HEK293 (cell line): ENCODE data around the gene C2CD3.

Experiments
- CTCF ChIA-PET: fragments of 350-600 bp; formaldehyde crosslinking; extraction: SDS; loops from one replicate; lab custom pipeline; 2021; ENCODE audit warnings: antibody characterized with exemption; lab: Yijun Ruan, JAX
- POLR2A ChIA-PET: fragments of 300-600 bp; formaldehyde crosslinking; extraction: SDS; loops from one replicate; lab custom pipeline; 2020; ENCODE audit warnings: antibody characterized with exemption, inconsistent platforms; lab: Yijun Ruan, JAX
- H3K27ac ChIP-seq: fragments of 200-500 bp; sonication (Bioruptor generic); 2 replicates; pipeline ENCODE4 v1.5.1; 2014; ENCODE audit warnings: low read depth, low read length, control low read depth, inconsistent platforms; ENCODE audit errors: extremely low read depth
- H3K36me3 ChIP-seq, 2 experiments: fragments of 200-500 bp in 1 of 2; sonication (Bioruptor generic) in 1 of 2; 1 replicate in 1 of 2; 2 replicates in 1 of 2; pipeline ENCODE4 v1.5.1; 2014 to 2017; ENCODE audit warnings: inconsistent platforms in 2 of 2, low read length in 2 of 2; ENCODE audit not compliant: control insufficient read depth in 2 of 2, insufficient read depth in 1 of 2
- H3K4me1 ChIP-seq: fragments of 200-500 bp; sonication (Bioruptor generic); 2 replicates; pipeline ENCODE4 v1.5.1; 2014; ENCODE audit warnings: mild to moderate bottlenecking, low read length, inconsistent platforms; ENCODE audit not compliant: control insufficient read depth, insufficient read depth
- H3K4me3 ChIP-seq: 2 replicates; pipeline ENCODE4 v1.5.1; 2011; ENCODE audit warnings: low read depth, mild to moderate bottlenecking, control low read depth, low read length, moderate library complexity
- H3K9me3 ChIP-seq: fragments of 200-500 bp; sonication (Bioruptor generic); 2 replicates; pipeline ENCODE4 v1.5.1; 2014; ENCODE audit warnings: low read depth, low read length, inconsistent platforms; ENCODE audit not compliant: control insufficient read depth, insufficient read depth
- FEZF1 ChIP-seq: fragments of 450-650 bp; formaldehyde crosslinking; IDR thresholded peaks from 2 replicates; pipeline ENCODE4 v1.5.1; 2016; ENCODE audit warnings: missing biosample characterization, missing genetic modification characterization
- KLF7 ChIP-seq: fragments of 450-650 bp; formaldehyde crosslinking; IDR thresholded peaks from 2 replicates; pipeline ENCODE4 v1.5.1; 2016; ENCODE audit warnings: missing biosample characterization, missing genetic modification characterization, borderline replicate concordance
- KLF8 ChIP-seq: fragments of 450-650 bp; formaldehyde crosslinking; IDR thresholded peaks from 2 replicates; pipeline ENCODE4 v1.5.1; 2016; ENCODE audit warnings: missing biosample characterization, missing genetic modification characterization
- PRDM1 ChIP-seq: fragments of 450-650 bp; formaldehyde crosslinking; IDR thresholded peaks from 2 replicates; pipeline ENCODE4; 2016; ENCODE audit warnings: missing biosample characterization, missing genetic modification characterization
- WT1 ChIP-seq: fragments of 450-650 bp; formaldehyde crosslinking; IDR thresholded peaks from 2 replicates; pipeline ENCODE4 v1.5.1; 2016; ENCODE audit warnings: missing biosample characterization, missing genetic modification characterization
- ZBTB21 ChIP-seq: fragments of 450-650 bp; formaldehyde crosslinking; IDR thresholded peaks from 2 replicates; pipeline ENCODE4 v1.5.1; 2017; ENCODE audit warnings: missing biosample characterization, missing genetic modification characterization
- ZBTB48 ChIP-seq: fragments of 450-650 bp; formaldehyde crosslinking; IDR thresholded peaks from 2 replicates; pipeline ENCODE4 v1.5.1; 2016; ENCODE audit warnings: missing biosample characterization, missing genetic modification characterization
- ZEB2 ChIP-seq: fragments of 450-650 bp; formaldehyde crosslinking; IDR thresholded peaks from 2 replicates; pipeline ENCODE4 v1.5.1; 2016; ENCODE audit warnings: missing biosample characterization, missing genetic modification characterization
- ZFP69B ChIP-seq: fragments of 450-650 bp; formaldehyde crosslinking; IDR thresholded peaks from 2 replicates; pipeline ENCODE4 v1.5.1; 2016; ENCODE audit warnings: missing biosample characterization, missing genetic modification characterization
- ZNF157 ChIP-seq: fragments of 450-650 bp; formaldehyde crosslinking; IDR thresholded peaks from 2 replicates; pipeline ENCODE4 v1.5.1; 2016; ENCODE audit warnings: missing biosample characterization, missing genetic modification characterization
- ZNF174 ChIP-seq: fragments of 450-650 bp; formaldehyde crosslinking; IDR thresholded peaks from 2 replicates; pipeline ENCODE4 v1.5.0; 2017; ENCODE audit warnings: missing biosample characterization, mild to moderate bottlenecking, missing genetic modification characterization
- ZNF202 ChIP-seq: fragments of 450-650 bp; formaldehyde crosslinking; IDR thresholded peaks from 2 replicates; pipeline ENCODE4 v1.5.1; 2016; ENCODE audit warnings: missing biosample characterization, missing genetic modification characterization, borderline replicate concordance
- ZNF23 ChIP-seq: fragments of 450-650 bp; formaldehyde crosslinking; IDR thresholded peaks from 2 replicates; pipeline ENCODE4 v1.5.1; 2016; ENCODE audit warnings: missing biosample characterization, missing genetic modification characterization, borderline replicate concordance
- ZNF354C ChIP-seq: fragments of 450-650 bp; formaldehyde crosslinking; IDR thresholded peaks from 2 replicates; pipeline ENCODE4 v1.5.1; 2016; ENCODE audit warnings: missing biosample characterization, missing genetic modification characterization, low read depth, borderline replicate concordance
- ZNF394 ChIP-seq: fragments of 450-650 bp; formaldehyde crosslinking; IDR thresholded peaks from 2 replicates; pipeline ENCODE4 v1.5.1; 2016; ENCODE audit warnings: missing biosample characterization, missing genetic modification characterization, mild to moderate bottlenecking, moderate library complexity, borderline replicate concordance
- ZNF521 ChIP-seq: fragments of 450-650 bp; formaldehyde crosslinking; IDR thresholded peaks from 2 replicates; pipeline ENCODE4 v1.5.1; 2017; ENCODE audit warnings: missing biosample characterization, mild to moderate bottlenecking, missing genetic modification characterization
- ZNF585B ChIP-seq: fragments of 450-650 bp; formaldehyde crosslinking; IDR thresholded peaks from 2 replicates; pipeline ENCODE4 v1.5.1; 2016; ENCODE audit warnings: missing biosample characterization, missing genetic modification characterization
- ZNF837 ChIP-seq: fragments of 450-650 bp; formaldehyde crosslinking; IDR thresholded peaks from 2 replicates; pipeline ENCODE4 v1.5.1; 2016; ENCODE audit warnings: missing biosample characterization, missing genetic modification characterization
- ZSCAN18 ChIP-seq: fragments of 450-650 bp; formaldehyde crosslinking; IDR thresholded peaks from 2 replicates; pipeline ENCODE4 v1.5.1; 2016; ENCODE audit warnings: missing biosample characterization, missing genetic modification characterization
- TF ChIP-seq, protein P1 (sequence below): fragments of 450-650 bp; formaldehyde crosslinking; IDR thresholded peaks from 2 replicates; pipeline ENCODE4 v1.5.1; 2016; ENCODE audit warnings: missing biosample characterization, missing genetic modification characterization, low read depth
- TF ChIP-seq, protein P2 (sequence below): fragments of 450-650 bp; formaldehyde crosslinking; IDR thresholded peaks from 2 replicates; pipeline ENCODE4 v1.5.1; 2016; ENCODE audit warnings: missing biosample characterization, missing genetic modification characterization
- TF ChIP-seq, protein P3 (sequence below): fragments of 450-650 bp; formaldehyde crosslinking; IDR thresholded peaks from 2 replicates; pipeline ENCODE4 v1.5.1; 2017; ENCODE audit warnings: missing biosample characterization, missing genetic modification characterization
- TF ChIP-seq, protein P4 (sequence below): fragments of 450-650 bp; formaldehyde crosslinking; IDR thresholded peaks from 2 replicates; pipeline ENCODE4; 2016; ENCODE audit warnings: missing biosample characterization, missing genetic modification characterization

The C2CD3 gene

DNA sequence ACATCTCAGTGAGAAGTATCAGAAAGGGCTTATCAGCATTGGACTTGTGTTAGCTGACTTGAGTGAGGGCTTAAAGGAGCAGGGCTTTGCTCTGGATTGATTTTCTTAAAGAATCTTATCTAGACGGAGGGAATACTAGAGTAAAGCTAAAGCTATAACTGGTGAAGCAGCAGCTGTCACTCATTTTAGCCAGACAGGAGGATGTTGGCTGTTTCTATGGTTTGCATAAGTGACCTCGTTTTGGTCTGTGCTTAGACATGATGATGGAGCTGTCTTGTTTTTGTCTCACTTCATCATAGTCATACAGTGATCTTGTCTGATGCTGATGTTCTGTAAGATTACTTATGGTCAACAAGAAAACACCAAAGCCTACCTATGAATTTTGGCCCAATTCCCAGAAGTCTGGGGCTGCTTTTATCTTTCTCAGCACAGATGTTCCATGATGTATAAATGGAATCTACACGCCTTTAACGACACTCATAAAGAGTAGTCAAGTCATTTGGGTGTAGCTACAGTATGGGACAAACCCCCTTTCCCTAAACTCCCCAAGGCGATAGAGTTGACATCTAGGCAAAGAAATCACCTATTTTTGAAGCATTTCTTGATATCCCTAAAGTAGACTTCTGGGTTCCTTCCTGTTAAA, 84.4 kb downstream of the C2CD3 start:
- H3K36me3 ChIP-seq = peaks cover 0 to 63% of the 10 kb centered on the region in 2 experiments; a peak in 1 of 3 replicates
- TF ChIP-seq, protein P1, sequence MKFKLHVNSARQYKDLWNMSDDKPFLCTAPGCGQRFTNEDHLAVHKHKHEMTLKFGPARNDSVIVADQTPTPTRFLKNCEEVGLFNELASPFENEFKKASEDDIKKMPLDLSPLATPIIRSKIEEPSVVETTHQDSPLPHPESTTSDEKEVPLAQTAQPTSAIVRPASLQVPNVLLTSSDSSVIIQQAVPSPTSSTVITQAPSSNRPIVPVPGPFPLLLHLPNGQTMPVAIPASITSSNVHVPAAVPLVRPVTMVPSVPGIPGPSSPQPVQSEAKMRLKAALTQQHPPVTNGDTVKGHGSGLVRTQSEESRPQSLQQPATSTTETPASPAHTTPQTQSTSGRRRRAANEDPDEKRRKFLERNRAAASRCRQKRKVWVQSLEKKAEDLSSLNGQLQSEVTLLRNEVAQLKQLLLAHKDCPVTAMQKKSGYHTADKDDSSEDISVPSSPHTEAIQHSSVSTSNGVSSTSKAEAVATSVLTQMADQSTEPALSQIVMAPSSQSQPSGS (tag by site-specific recombination) = no peak
- no peak for TF ChIP-seq WT1 (tag by site-specific recombination)
- TF ChIP-seq ZNF521 (tag by site-specific recombination) = no peak
- no peak for TF ChIP-seq KLF7
- TF ChIP-seq, all 188 proteins: peak for 0
- POLR2A ChIA-PET = no interaction called here
- Histone ChIP-seq H3K4me3 (no peak overlapping the region), H3K9me3 (no peaks in the 10 kb centered on the region), H3K4me1 (no peaks in the 10 kb centered on the region), H3K27ac (no peak overlapping the region)
- CTCF ChIA-PET = interaction anchor here (0.5 to 0.6 kb wide), 2 partner anchors 14 to 138 kb away, joined by 3 to 5 read pairs; no protein-coding TSS in a partner anchor

DNA sequence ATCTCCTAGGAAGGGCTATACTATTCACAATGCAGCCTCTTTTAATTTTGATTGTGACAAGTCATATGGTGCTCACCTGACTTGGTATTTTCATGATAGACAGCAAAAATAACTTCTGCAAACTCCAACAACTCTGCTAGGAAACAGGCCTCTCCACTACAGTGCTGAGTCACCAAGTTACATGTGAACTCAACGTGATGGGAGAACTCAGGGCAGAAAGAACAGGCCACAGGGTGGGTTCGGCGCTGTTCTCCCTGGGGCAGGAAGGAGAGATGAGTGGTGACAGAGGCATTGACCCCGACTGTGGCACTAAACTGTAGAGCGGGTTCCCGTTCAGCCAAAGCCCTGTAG, 85.3 kb downstream of the C2CD3 start:
- ChIA-PET POLR2A (no interaction called here), CTCF (interaction anchor here (0.6 kb wide), 1 partner anchor 121 kb away, joined by 3 read pairs; no protein-coding TSS in a partner anchor)
- Histone ChIP-seq H3K4me1 (no peaks in the 10 kb centered on the region), H3K27ac (no peak overlapping the region), H3K4me3 (no peak overlapping the region), H3K36me3 (peaks cover 0 to 62% of the 10 kb centered on the region in 2 experiments; a peak in 1 of 3 replicates), H3K9me3 (no peaks in the 10 kb centered on the region)
- TF ChIP-seq WT1 (tag by site-specific recombination) = no peak
- TF ChIP-seq ZNF585B (tag by site-specific recombination) = no peak
- TF ChIP-seq ZEB2 (tag by site-specific recombination) = no peak
- TF ChIP-seq, protein P2, sequence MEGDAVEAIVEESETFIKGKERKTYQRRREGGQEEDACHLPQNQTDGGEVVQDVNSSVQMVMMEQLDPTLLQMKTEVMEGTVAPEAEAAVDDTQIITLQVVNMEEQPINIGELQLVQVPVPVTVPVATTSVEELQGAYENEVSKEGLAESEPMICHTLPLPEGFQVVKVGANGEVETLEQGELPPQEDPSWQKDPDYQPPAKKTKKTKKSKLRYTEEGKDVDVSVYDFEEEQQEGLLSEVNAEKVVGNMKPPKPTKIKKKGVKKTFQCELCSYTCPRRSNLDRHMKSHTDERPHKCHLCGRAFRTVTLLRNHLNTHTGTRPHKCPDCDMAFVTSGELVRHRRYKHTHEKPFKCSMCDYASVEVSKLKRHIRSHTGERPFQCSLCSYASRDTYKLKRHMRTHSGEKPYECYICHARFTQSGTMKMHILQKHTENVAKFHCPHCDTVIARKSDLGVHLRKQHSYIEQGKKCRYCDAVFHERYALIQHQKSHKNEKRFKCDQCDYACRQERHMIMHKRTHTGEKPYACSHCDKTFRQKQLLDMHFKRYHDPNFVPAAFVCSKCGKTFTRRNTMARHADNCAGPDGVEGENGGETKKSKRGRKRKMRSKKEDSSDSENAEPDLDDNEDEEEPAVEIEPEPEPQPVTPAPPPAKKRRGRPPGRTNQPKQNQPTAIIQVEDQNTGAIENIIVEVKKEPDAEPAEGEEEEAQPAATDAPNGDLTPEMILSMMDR = no peak
- TF ChIP-seq, protein P3, sequence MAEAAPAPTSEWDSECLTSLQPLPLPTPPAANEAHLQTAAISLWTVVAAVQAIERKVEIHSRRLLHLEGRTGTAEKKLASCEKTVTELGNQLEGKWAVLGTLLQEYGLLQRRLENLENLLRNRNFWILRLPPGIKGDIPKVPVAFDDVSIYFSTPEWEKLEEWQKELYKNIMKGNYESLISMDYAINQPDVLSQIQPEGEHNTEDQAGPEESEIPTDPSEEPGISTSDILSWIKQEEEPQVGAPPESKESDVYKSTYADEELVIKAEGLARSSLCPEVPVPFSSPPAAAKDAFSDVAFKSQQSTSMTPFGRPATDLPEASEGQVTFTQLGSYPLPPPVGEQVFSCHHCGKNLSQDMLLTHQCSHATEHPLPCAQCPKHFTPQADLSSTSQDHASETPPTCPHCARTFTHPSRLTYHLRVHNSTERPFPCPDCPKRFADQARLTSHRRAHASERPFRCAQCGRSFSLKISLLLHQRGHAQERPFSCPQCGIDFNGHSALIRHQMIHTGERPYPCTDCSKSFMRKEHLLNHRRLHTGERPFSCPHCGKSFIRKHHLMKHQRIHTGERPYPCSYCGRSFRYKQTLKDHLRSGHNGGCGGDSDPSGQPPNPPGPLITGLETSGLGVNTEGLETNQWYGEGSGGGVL = no peak
- no peak for TF ChIP-seq ZNF394 (tag by site-specific recombination)
- no peak for TF ChIP-seq FEZF1 (tag by site-specific recombination)
- TF ChIP-seq ZNF202 (tag by site-specific recombination) = no peak
- TF ChIP-seq ZNF157 = no peak
- TF ChIP-seq ZNF174 (tag by site-specific recombination) = no peak
- TF ChIP-seq ZBTB21 (tag by site-specific recombination) = no peak

DNA sequence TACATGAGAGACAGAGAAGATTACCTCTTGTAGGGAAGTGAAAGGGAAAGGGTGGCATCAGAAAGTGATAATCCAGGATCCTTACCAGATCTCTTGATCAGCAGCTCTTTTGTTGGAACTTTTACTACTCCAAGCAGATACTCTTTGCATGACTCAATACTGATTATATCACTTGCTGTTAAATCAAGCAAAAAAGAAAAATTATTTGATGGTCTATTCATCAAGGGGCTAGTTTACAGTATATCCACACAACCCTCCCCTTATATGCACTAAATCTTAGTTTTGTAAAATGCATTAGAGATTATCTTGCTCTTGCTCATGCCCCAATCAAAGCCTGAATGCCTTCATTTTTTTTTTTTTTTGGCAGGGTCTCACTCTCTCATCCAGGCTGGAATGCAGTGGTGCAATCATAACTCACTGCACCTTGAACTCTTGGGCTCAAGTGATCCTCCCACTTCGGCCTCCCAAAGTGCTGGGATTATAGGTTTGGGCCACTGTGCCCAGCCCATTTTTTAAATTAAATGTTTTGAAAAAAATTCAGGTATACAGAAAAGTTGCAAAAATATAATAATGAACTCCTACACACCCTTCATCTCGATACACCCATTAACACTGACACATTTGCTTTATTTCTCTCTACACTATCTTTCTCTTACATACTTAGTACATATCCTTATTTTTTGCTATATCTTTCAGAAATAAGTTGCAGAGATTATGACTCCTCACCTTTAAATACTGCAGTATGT, 85.8 kb downstream of the C2CD3 start:
- POLR2A ChIA-PET = no interaction called here
- CTCF ChIA-PET = interaction anchor here (0.5 to 0.6 kb wide), 3 partner anchors 121 to 365 kb away, joined by 3 to 5 read pairs (median 3); no protein-coding TSS in a partner anchor
- H3K4me3 ChIP-seq = no peak overlapping the region
- H3K4me1 ChIP-seq = no peaks in the 10 kb centered on the region
- no peaks in the 10 kb centered on the region for H3K9me3 ChIP-seq
- peaks cover 0 to 56% of the 10 kb centered on the region in 2 experiments; a peak in 1 of 3 replicates for H3K36me3 ChIP-seq
- H3K27ac ChIP-seq = no peak overlapping the region
- TF ChIP-seq, protein P4, sequence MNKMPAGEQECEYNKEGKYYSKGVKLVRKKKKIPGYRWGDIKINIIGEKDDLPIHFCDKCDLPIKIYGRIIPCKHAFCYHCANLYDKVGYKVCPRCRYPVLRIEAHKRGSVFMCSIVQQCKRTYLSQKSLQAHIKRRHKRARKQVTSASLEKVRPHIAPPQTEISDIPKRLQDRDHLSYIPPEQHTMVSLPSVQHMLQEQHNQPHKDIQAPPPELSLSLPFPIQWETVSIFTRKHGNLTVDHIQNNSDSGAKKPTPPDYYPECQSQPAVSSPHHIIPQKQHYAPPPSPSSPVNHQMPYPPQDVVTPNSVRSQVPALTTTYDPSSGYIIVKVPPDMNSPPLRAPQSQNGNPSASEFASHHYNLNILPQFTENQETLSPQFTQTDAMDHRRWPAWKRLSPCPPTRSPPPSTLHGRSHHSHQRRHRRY (tag by site-specific recombination) = no peak
- TF ChIP-seq ZFP69B (tag by site-specific recombination) (no peak), PRDM1 (no peak), ZNF23 (tag by site-specific recombination) (no peak), ZBTB48 (tag by site-specific recombination) (no peak), ZNF837 (tag by site-specific recombination) (no peak), KLF8 (tag by site-specific recombination) (no peak), ZSCAN18 (no peak), ZNF354C (tag by site-specific recombination) (no peak)
